PC-9 (cell line): ENCODE measurements around the gene CASP8. TPM values are rescaled to one million over a fixed set of nuclear protein-coding genes. Genes with fewer than 3 reads are reported as not detected.

ENCODE experiments used
- BruUV-seq: library from RNA; stranded (reverse); fragments of 400-500 nt; replicated peaks from 2 replicates; lab custom pipeline; 2021; lab: Mats Ljungman, UMichigan
- CTCF ChIA-PET: fragments of 300-600 bp; sonication (Branson Sonifier 250); formaldehyde crosslinking; loops from one replicate; lab custom pipeline; 2022; ENCODE audit warnings: antibody characterized with exemption; lab: Charles Lee
- POLR2A ChIA-PET: fragments of 300-600 bp; sonication (Branson Sonifier 250); formaldehyde crosslinking; loops from one replicate; lab custom pipeline; 2022; ENCODE audit warnings: antibody characterized with exemption; ENCODE audit not compliant: unreplicated experiment; lab: Charles Lee
- DNase-seq, 2 experiments: peaks; one replicate each; pipeline versions ENCODE4 v3.0.0 to v3.0.0-alpha.2; 2015 to 2022; ENCODE audit warnings: mixed read lengths in 1 of 2
- H2AFZ ChIP-seq: fragments of 200-600 bp; sonication (generic); 2 replicates; pipeline ENCODE4 v1.8.1; 2017; ENCODE audit warnings: antibody characterized with exemption
- H3F3A ChIP-seq: fragments of 200-600 bp; sonication (generic); 2 replicates; pipeline ENCODE4 v1.8.1; 2017; ENCODE audit warnings: antibody characterized with exemption, mild to moderate bottlenecking, low read depth; ENCODE audit not compliant: insufficient read depth
- H3K27ac ChIP-seq: fragments of 200-600 bp; sonication (generic); 2 replicates; pipeline ENCODE4 v1.6.1; 2016; ENCODE audit warnings: mixed run types
- H3K27me3 ChIP-seq: fragments of 200-600 bp; sonication (generic); 2 replicates; pipeline ENCODE4 v1.6.1; 2016; ENCODE audit warnings: low read depth, mixed run types; ENCODE audit not compliant: insufficient read depth
- H3K36me3 ChIP-seq: fragments of 200-600 bp; sonication (generic); 2 replicates; pipeline ENCODE4 v1.6.1; 2016; ENCODE audit warnings: low read depth, mixed run types
- H3K4me1 ChIP-seq: fragments of 200-600 bp; sonication (generic); replicated peaks from 2 replicates; pipeline ENCODE4 v1.6.1; 2016; ENCODE audit warnings: mixed run types; ENCODE audit not compliant: insufficient read depth
- H3K4me2 ChIP-seq: fragments of 200-600 bp; sonication (generic); 2 replicates; pipeline ENCODE4 v1.6.1; 2017; ENCODE audit warnings: mixed run types
- H3K4me3 ChIP-seq: fragments of 200-600 bp; sonication (generic); 2 replicates; pipeline ENCODE4 v1.6.1; 2016; ENCODE audit warnings: mixed run types
- H3K79me2 ChIP-seq: fragments of 200-600 bp; sonication (generic); 2 replicates; pipeline ENCODE4 v1.6.1; 2017; ENCODE audit warnings: low read depth, mixed run types
- H3K9me2 ChIP-seq: fragments of 200-600 bp; sonication (generic); 2 replicates; pipeline ENCODE4 v1.8.1; 2017; ENCODE audit warnings: mild to moderate bottlenecking; ENCODE audit not compliant: insufficient read depth
- H3K9me3 ChIP-seq: fragments of 200-600 bp; sonication (generic); 2 replicates; pipeline ENCODE4 v1.8.1; 2016; ENCODE audit warnings: low read depth; ENCODE audit not compliant: insufficient read depth
- H4K20me1 ChIP-seq: fragments of 200-600 bp; sonication (generic); 2 replicates; pipeline ENCODE4 v1.8.1; 2017; ENCODE audit not compliant: insufficient read depth
- EZH2 ChIP-seq: fragments of 200-600 bp; sonication (generic); IDR thresholded peaks from 2 replicates; pipeline ENCODE4 v1.8.0; 2017; ENCODE audit warnings: antibody characterized with exemption, low read depth
- intact Hi-C: fragments of 100-400 bp; cut with micrococcal nuclease; formaldehyde crosslinking; loops from one replicate; pipeline ENCODE4 v1.10.0; 2022; ENCODE audit not compliant: unreplicated experiment
- total RNA-seq: library from RNA; stranded (reverse); gene quantifications from 2 replicates; pipeline ENCODE4 v1.2.3, GENCODE V29; 2021
- TF ChIP-seq, protein P1 (sequence below): fragments of 200-600 bp; sonication (generic); conservative IDR thresholded peaks from 2 replicates; pipeline ENCODE4 v1.6.1; 2017; ENCODE audit warnings: mixed run types, antibody characterized with exemption, mild to moderate bottlenecking, moderate library complexity

CASP8 gene
- total RNA-seq, 1 experiment from 2014 or later, result 48.2 TPM

DNA sequence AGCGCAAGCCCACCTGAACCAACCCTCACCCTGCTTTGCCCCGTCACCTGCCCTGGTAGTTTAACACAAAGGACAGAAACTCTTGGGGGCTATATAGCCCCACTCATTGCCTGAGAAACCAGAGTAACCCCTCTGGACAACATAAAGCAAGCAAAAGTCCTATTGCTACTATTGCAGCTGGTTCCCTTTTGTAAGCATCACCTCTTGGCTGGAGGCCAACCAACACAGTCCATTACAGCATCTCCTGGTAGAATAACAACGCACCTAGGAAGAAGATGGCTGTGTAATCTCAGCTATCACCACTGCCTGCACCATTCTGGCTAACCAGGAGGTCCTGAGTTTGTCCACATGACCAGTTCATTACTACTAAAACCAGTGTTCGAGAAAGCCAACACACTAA is 60.4 kb downstream of the CASP8 start:
- no TSS peak for BruUV-seq

DNA sequence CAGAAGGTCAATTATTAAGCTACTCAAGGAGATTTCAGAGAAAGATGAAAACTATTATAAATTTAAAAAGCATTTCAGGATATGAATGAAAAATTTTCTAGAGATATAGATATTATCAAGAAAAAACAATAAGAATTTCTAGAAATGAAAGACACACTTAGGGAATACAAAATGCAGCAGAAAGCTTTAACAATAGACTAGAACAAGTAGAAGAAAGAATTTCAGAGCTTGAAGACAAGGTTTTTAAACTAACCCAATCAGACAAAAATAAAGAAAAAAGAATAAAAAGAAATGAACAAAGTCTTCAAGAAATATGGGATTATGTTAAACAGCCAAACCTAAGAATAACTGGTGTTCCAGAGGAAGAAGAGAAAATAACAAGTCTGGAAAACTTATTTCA is 62.4 kb downstream of the CASP8 start:
- H3K4me1 ChIP-seq, result no peaks in the 10 kb centered on the region
- no peaks in the 10 kb centered on the region for H3F3A ChIP-seq
- TF ChIP-seq, protein P1, sequence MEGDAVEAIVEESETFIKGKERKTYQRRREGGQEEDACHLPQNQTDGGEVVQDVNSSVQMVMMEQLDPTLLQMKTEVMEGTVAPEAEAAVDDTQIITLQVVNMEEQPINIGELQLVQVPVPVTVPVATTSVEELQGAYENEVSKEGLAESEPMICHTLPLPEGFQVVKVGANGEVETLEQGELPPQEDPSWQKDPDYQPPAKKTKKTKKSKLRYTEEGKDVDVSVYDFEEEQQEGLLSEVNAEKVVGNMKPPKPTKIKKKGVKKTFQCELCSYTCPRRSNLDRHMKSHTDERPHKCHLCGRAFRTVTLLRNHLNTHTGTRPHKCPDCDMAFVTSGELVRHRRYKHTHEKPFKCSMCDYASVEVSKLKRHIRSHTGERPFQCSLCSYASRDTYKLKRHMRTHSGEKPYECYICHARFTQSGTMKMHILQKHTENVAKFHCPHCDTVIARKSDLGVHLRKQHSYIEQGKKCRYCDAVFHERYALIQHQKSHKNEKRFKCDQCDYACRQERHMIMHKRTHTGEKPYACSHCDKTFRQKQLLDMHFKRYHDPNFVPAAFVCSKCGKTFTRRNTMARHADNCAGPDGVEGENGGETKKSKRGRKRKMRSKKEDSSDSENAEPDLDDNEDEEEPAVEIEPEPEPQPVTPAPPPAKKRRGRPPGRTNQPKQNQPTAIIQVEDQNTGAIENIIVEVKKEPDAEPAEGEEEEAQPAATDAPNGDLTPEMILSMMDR, result no peak
- no peak for TF ChIP-seq EZH2
- H3K27me3 ChIP-seq, result no peaks in the 10 kb centered on the region
- no peaks in the 10 kb centered on the region for H4K20me1 ChIP-seq
- no TSS peak for BruUV-seq
- POLR2A ChIA-PET, result no interaction called here
- no peaks in the 10 kb centered on the region for H3K9me2 ChIP-seq
- no peaks in the 10 kb centered on the region for H3K79me2 ChIP-seq
- intact Hi-C loops, result no loop called here
- no peak overlapping the region for H2AFZ ChIP-seq
- H3K9me3 ChIP-seq, result 0 out of 2 replicates have a peak, but pooled peaks cover 4% of the 10 kb centered on the region
- no peak overlapping the region for H3K27ac ChIP-seq
- no peak overlapping the region for H3K4me2 ChIP-seq
- no peaks in the 10 kb centered on the region for H3K36me3 ChIP-seq
- CTCF ChIA-PET, result interaction anchor here (0.6 kb wide), 1 partner anchor 390 kb away, joined by 5 read pairs; no protein-coding TSS in a partner anchor
- no peak overlapping the region for H3K4me3 ChIP-seq
- no peak for DNase-seq

More for the DNA sequence above, 60.4 kb downstream of the CASP8 start:
- Histone ChIP-seq H3K4me1 (no peaks in the 10 kb centered on the region), H2AFZ (no peak overlapping the region), H3K9me3 (0 out of 2 replicates have a peak, but pooled peaks cover 4% of the 10 kb centered on the region), H3K27ac (no peak overlapping the region), H3K9me2 (no peaks in the 10 kb centered on the region), H3K79me2 (no peaks in the 10 kb centered on the region), H3F3A (no peaks in the 10 kb centered on the region), H4K20me1 (no peaks in the 10 kb centered on the region), H3K27me3 (no peaks in the 10 kb centered on the region), H3K4me2 (no peak overlapping the region), H3K4me3 (no peak overlapping the region), H3K36me3 (no peaks in the 10 kb centered on the region)
- intact Hi-C loops, result no loop called here
- ChIA-PET POLR2A (no interaction called here), CTCF (no interaction called here)
- TF ChIP-seq EZH2, result no peak
- TF ChIP-seq, protein P1, result no peak
- no peak for DNase-seq

DNA sequence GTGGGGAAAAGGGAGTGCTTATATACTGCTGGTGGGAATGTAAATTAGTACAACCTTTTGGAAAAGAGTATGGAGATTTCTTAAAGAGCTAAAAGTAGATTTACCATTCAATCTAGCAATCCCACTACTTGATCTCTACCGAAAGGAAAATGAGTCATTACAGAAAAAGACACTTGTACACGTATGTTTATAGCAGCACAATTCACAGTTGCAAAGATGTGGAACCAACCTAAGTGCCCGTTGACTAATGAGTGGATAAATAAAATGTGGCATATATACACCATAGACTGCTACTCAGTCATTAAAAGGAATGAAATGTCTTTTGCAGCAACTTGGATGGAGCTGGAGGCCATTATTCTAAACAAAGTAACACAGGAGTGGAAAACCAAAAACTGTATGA is 67.3 kb downstream of the CASP8 start:
- no peaks in the 10 kb centered on the region for H4K20me1 ChIP-seq
- H3K9me2 ChIP-seq, result no peaks in the 10 kb centered on the region
- H2AFZ ChIP-seq, result no peak overlapping the region
- intact Hi-C loops, result no loop called here
- H3K4me1 ChIP-seq, result no peaks in the 10 kb centered on the region
- DNase-seq, result no peak
- ChIA-PET POLR2A (no interaction called here), CTCF (no interaction called here)
- 0 out of 2 replicates have a peak, but pooled peaks cover 4% of the 10 kb centered on the region for H3K9me3 ChIP-seq
- no peak overlapping the region for H3K27ac ChIP-seq
- TF ChIP-seq, protein P1, result no peak
- TF ChIP-seq EZH2, result no peak
- no peaks in the 10 kb centered on the region for H3K27me3 ChIP-seq
- no peaks in the 10 kb centered on the region for H3K79me2 ChIP-seq
- H3F3A ChIP-seq, result no peaks in the 10 kb centered on the region
- no TSS peak for BruUV-seq
- no peak overlapping the region for H3K4me3 ChIP-seq
- no peaks in the 10 kb centered on the region for H3K36me3 ChIP-seq
- H3K4me2 ChIP-seq, result no peak overlapping the region
